Natural killer cell treated with Interleukin-12 subunit alpha and Interleukin-12 subunit beta and Interleukin-15 and Interleukin-18, amount 100 ng/mL, for 72 hours (primary cell): ENCODE measurements around the gene ETF1. TPM values are rescaled to one million over a fixed set of nuclear protein-coding genes. Genes with fewer than 3 reads are reported as not detected.
"Not testable (repeated sequence)": the region's sequence is repeated elsewhere in the genome, so short reads cannot be mapped to it uniquely, and the experiment has no call there.

Experiments
- ATAC-seq, 2 donors: fragments of 150-1000 bp; cut with Tn5 transposase in 1 of 2; sonication (Bioruptor Pico), chemical (Tn5 transposase) in 1 of 2; 2 replicates each; pipeline ENCODE4 v1.10.0; 2021
- DNase-seq: peaks from one replicate; pipeline ENCODE4 v3.0.0; 2022; ENCODE audit warnings: low spot score
- H3K27ac Mint-ChIP-seq, 2 donors: 1 replicate in 1 of 2; 2 replicates in 1 of 2; pipeline ENCODE4 v1.8.0; 2022; ENCODE audit warnings: mixed read lengths in 2 of 2, mild to moderate bottlenecking in 1 of 2, moderate library complexity in 1 of 2
- H3K27me3 Mint-ChIP-seq, 2 donors: 1 replicate in 1 of 2; 2 replicates in 1 of 2; pipeline ENCODE4 v1.8.0; 2022; ENCODE audit warnings: mixed read lengths in 2 of 2
- H3K36me3 Mint-ChIP-seq: one replicate; pipeline ENCODE4 v1.8.0; 2022; ENCODE audit warnings: mixed read lengths
- H3K4me1 Mint-ChIP-seq, 2 donors: 1 replicate in 1 of 2; 2 replicates in 1 of 2; pipeline ENCODE4 v1.8.0; 2022; ENCODE audit warnings: low read depth in 2 of 2, mixed read lengths in 2 of 2, mild to moderate bottlenecking in 1 of 2
- H3K4me3 Mint-ChIP-seq: one replicate; pipeline ENCODE4 v1.8.0; 2022; ENCODE audit warnings: mixed read lengths
- H3K9me3 Mint-ChIP-seq: 2 replicates; pipeline ENCODE4 v1.8.0; 2022; ENCODE audit warnings: mixed read lengths
- total RNA-seq, 2 donors: library from RNA; stranded (reverse); gene quantifications; one replicate each; pipeline ENCODE4 v1.2.3, GENCODE V29; 2022

Gene ETF1
- total RNA-seq, 2 donors from 2014 or later: 150 to 167 TPM

DNA sequence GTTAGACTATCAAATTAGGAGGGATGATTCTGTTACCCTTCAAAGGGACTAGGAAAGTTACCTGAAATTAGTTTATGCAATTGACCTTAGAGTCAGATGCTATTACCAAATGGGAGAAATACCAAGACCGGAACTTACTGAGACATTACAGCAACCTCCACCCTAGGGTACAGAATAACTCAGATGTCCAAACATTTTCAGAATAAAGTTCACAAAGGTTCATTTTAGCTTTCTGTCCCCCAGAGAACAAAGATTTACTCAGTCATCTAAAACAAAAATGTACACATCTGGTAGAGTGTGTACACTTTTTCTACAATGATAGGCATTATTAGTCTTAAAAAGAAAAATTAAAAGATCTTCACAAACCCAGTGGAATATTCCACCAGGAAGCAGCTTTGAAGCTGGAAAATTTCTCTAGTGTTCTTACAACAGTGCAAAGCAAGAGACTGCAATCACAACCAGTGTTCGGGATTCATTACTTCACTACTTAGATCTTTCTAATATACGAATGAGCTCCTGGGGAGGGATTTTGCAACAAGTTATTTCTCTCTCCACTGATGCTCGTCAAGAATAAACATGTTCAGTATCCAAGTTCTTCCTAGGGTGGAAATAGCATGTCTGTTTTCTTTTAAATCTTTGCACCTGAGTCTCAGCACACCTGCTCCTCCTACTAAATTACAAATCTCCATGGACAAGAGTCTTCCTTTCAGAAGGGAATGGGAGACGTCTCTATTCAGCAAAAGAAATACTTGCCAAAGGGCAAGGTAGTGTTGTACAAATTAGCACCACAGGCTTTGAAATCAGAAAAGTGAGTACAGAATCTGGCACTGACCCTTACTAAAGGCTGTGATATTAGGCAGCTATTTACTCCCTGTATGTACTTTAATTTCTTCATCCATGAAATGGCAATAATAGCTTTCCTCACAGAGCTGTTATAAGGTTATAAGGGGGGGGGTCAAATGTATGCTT lies 8.8 kb downstream of the ETF1 start:
- H3K4me3 Mint-ChIP-seq: no peak overlapping the region
- H3K27ac Mint-ChIP-seq: no peak overlapping the region
- DNase-seq (no peak), ATAC-seq (no peak)
- H3K4me1 Mint-ChIP-seq: peaks cover 47 to 50% of the 10 kb centered on the region in 2 donors
- no peaks in the 10 kb centered on the region for H3K36me3 Mint-ChIP-seq
- H3K27me3 Mint-ChIP-seq: no peaks in the 10 kb centered on the region
- no peaks in the 10 kb centered on the region for H3K9me3 Mint-ChIP-seq

- H3K4me1 Mint-ChIP-seq: peaks cover 39 to 43% of the 10 kb centered on the region in 2 donors
Measured at GRCh38 chr5:138529812-138530211, 13.2 kb downstream of the ETF1 start.

DNA sequence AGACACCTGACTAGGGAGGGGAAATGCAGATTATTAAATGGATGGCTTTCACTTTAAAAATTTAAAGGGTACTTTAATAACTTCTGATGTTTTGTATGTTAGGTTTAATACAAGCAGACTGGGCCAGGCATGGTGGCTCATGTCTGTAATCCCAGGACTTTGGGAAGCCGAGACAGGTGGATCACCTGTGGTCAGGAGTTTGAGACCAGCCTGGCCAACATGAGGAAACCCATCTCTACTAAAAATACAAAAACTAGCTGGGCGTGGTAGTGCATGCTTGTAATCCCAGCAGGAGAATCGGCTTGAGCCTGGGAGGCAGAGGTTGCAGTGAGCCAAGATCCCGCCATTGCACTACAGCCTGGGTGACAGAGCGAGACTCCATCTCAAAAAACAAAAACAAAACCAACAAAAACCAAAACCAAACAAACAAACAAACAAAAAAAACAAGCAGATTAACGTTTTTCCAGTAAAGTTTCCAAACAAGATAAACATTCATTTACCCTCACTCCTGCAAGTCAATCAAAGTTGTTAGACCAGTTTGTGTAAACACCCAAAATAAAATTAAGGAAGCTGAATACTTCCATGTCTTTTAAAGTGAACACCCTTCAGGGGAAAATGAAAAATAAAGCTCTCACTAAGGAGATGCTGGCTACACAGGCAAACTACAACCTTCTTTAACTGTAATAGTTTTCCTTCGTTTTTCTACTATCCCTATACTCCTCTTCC lies 14.1 kb downstream of the ETF1 start:
- H3K4me3 Mint-ChIP-seq: no peak overlapping the region
- no peaks in the 10 kb centered on the region for H3K9me3 Mint-ChIP-seq
- peaks cover 34 to 40% of the 10 kb centered on the region in 2 donors for H3K4me1 Mint-ChIP-seq
- DNase-seq: no peak
- H3K27ac Mint-ChIP-seq: peak overlapping the region in 1 of 2 donors; percentile 36
- ATAC-seq: no peak
- no peaks in the 10 kb centered on the region for H3K36me3 Mint-ChIP-seq
- no peaks in the 10 kb centered on the region for H3K27me3 Mint-ChIP-seq

More at GRCh38 chr5:138529812-138530211, 13.2 kb downstream of the ETF1 start:
- Mint-ChIP-seq H3K27ac (peak overlapping the region in 1 of 2 donors; percentile 36), H3K27me3 (no peaks in the 10 kb centered on the region), H3K4me3 (no peak overlapping the region), H3K36me3 (no peaks in the 10 kb centered on the region), H3K9me3 (no peaks in the 10 kb centered on the region)
- no peak for DNase-seq
- ATAC-seq: no peak

DNA sequence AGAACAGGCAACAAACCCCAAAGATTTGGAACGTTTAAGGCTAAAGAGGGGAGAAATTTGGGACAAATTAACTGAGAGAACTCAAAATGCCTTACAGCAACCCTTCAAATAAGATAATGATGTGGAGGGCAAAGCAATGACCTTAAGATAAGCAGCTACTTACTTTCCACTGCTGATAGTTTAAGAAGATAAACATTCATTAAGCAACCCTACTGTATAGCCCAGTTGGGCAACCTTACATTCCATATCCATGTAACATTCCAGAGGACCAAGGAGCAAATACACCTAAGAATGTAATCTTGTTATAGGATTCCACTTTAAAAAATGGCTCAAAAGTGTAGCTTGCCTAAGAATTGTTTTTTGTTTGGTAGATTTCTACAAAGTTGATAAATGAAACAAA lies 14.8 kb downstream of the ETF1 start:
- peaks cover 38 to 39% of the 10 kb centered on the region in 2 donors for H3K4me1 Mint-ChIP-seq
- no peak for ATAC-seq
- no peaks in the 10 kb centered on the region for H3K27me3 Mint-ChIP-seq
- H3K9me3 Mint-ChIP-seq: no peaks in the 10 kb centered on the region
- DNase-seq: no peak
- H3K36me3 Mint-ChIP-seq: no peaks in the 10 kb centered on the region
- no peak overlapping the region for H3K4me3 Mint-ChIP-seq
- no peak overlapping the region for H3K27ac Mint-ChIP-seq

- peak overlapping the region in 1 of 2 donors; percentile 35 for H3K27ac Mint-ChIP-seq
- no peaks in the 10 kb centered on the region for H3K27me3 Mint-ChIP-seq
- peaks cover 35 to 38% of the 10 kb centered on the region in 2 donors for H3K4me1 Mint-ChIP-seq
- DNase-seq (no peak), ATAC-seq (no peak)
- H3K9me3 Mint-ChIP-seq: no peaks in the 10 kb centered on the region
- H3K4me3 Mint-ChIP-seq: no peak overlapping the region
- no peaks in the 10 kb centered on the region for H3K36me3 Mint-ChIP-seq
Measured at GRCh38 chr5:138527170-138527569, 15.9 kb downstream of the ETF1 start.

DNA sequence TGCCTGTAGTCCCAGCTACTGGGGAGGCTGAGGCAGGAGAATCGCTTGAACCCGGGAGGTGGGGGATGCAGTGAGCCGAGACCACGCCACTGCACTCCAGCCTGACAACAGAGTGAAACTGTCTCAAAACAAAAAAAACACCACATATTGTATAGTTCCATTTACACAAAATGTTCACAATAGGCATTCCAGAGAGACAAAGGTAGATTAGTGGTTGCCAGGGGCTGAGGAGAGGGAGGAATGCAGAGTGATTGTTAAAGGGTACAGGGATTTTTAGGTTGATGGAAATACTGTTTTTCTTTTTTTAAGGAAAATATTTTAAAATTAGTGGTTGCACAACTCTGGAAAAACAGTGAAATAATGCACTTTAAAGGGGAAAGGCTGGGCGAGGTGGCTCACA lies 19.6 kb downstream of the ETF1 start:
- no peak overlapping the region for H3K27ac Mint-ChIP-seq
- ATAC-seq: no peak
- H3K36me3 Mint-ChIP-seq: peaks cover 5% of the 10 kb centered on the region
- no peak for DNase-seq
- no peaks in the 10 kb centered on the region for H3K9me3 Mint-ChIP-seq
- H3K4me1 Mint-ChIP-seq: peaks cover 19 to 33% of the 10 kb centered on the region in 2 donors
- no peaks in the 10 kb centered on the region for H3K27me3 Mint-ChIP-seq
- no peak overlapping the region for H3K4me3 Mint-ChIP-seq

DNA sequence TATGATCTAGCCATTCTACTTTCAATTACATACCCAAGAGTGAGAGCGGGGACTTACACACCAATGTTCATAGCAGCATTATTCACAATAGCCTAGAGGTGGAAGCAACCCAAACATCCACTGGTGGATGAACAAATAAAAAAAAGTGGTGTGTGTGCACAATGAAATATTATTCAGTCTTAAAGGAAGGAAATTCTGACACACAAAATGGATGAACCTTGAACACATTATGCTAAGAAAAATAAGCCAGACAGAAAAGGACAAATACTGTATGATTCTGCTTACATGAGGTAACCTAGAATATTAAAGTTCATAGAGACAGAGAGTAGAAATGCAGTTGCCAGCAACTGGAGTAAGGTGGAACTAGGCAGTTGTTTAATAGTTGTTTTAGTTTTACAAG lies 22.1 kb downstream of the ETF1 start:
- no peak overlapping the region for H3K27ac Mint-ChIP-seq
- ATAC-seq: no peak
- H3K36me3 Mint-ChIP-seq: peaks cover 11% of the 10 kb centered on the region

DNA sequence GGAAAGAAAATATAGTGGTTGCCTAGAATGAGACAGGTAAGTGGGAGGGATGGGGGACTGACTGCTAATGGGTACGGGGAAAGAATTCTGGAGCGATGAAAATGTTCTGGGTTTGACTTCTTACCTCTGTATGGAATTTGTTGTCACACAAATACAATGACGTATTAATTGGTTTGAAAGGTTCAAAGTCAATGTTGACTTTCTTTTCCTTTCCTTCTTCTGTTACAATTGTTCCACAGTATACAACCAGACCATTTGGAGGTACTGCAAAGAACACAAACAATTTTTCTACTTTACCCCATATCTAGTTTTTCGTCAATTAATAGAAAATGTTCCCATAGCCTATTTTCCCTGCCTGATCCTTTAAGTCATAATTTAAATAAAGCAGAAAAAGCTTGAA lies 25.6 kb downstream of the ETF1 start:
- Mint-ChIP-seq H3K4me3 (no peak overlapping the region), H3K27me3 (no peaks in the 10 kb centered on the region), H3K36me3 (peaks cover 27% of the 10 kb centered on the region), H3K9me3 (no peaks in the 10 kb centered on the region), H3K4me1 (peaks cover 6 to 16% of the 10 kb centered on the region in 2 donors), H3K27ac (no peak overlapping the region)
- ATAC-seq: no peak
- DNase-seq: no peak

More for the DNA sequence above, 22.1 kb downstream of the ETF1 start:
- H3K4me1 Mint-ChIP-seq: peaks cover 10 to 22% of the 10 kb centered on the region in 2 donors
- DNase-seq: no peak
- H3K27me3 Mint-ChIP-seq: no peaks in the 10 kb centered on the region
- H3K9me3 Mint-ChIP-seq: no peaks in the 10 kb centered on the region
- no peak overlapping the region for H3K4me3 Mint-ChIP-seq

DNA sequence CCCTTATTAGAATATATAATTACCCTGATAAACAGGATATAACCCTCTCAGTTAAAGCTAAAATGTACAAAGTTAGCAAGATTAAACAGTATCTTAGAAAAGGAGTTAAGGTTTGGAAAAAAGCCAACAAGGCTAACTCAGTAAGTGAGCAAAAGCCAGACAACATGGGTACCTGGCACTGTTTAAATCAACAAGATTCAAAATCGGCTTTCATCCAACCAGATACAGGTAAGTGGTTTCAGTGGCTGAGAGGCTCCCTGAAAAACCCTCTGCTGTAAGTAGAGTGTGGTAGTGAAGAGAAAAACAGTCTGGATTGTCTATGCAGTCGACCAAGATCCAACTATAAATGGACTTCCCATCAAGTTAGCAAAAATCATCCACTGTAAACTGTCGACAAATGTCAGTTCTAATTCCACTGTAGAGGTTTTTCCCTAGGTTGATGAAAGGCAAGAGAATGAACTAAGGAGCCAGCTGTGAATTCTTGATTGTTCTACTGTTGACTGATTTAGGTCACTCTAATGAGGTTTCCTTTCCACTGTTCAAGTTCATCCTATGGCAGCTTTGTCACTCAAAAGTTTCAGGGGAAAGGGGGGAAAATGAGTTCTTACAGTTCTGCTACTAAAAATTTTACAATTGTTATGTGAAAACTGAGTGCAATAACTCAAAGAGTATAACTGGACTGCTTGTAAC lies 27.3 kb downstream of the ETF1 start:
- ATAC-seq (no peak), DNase-seq (no peak)
- H3K9me3 Mint-ChIP-seq: no peaks in the 10 kb centered on the region
- H3K4me3 Mint-ChIP-seq: no peak overlapping the region
- no peaks in the 10 kb centered on the region for H3K27me3 Mint-ChIP-seq
- peaks cover 36% of the 10 kb centered on the region for H3K36me3 Mint-ChIP-seq
- peaks cover 6 to 12% of the 10 kb centered on the region in 2 donors for H3K4me1 Mint-ChIP-seq
- H3K27ac Mint-ChIP-seq: no peak overlapping the region

- H3K9me3 Mint-ChIP-seq: no peaks in the 10 kb centered on the region
- H3K36me3 Mint-ChIP-seq: peaks cover 46% of the 10 kb centered on the region
- H3K4me1 Mint-ChIP-seq: peaks cover 5 to 9% of the 10 kb centered on the region in 2 donors
- ATAC-seq (no peak), DNase-seq (no peak)
- H3K4me3 Mint-ChIP-seq: no peak overlapping the region
- no peaks in the 10 kb centered on the region for H3K27me3 Mint-ChIP-seq
- peak overlapping the region in 1 of 2 donors; percentile 51 for H3K27ac Mint-ChIP-seq
Measured at GRCh38 chr5:138514021-138514420, 29.0 kb downstream of the ETF1 start.

DNA sequence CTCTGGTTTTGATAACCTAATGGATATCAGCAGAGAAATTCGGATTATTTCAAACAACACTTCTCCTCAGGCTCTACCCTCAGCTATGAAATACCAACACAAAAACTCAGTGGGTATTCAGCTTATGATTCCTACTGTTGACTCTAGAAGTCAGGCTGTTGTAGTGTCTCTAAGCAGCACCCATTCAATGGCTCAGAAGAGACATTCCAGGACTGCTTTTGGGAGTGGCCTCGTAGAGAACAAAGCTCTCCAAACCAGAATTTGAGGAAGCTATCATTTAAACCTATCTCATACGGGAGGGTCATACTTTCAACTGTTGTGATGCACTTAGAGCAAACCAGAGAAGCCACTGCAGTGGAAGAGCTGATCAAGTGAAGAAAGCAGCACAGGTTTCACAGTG lies 34.1 kb downstream of the ETF1 start:
- no peak overlapping the region for H3K27ac Mint-ChIP-seq
- ATAC-seq: no peak
- H3K9me3 Mint-ChIP-seq: no peaks in the 10 kb centered on the region
- no peak for DNase-seq
- H3K4me1 Mint-ChIP-seq: peaks cover 0 to 9% of the 10 kb centered on the region in 2 donors
- peaks cover 40% of the 10 kb centered on the region for H3K36me3 Mint-ChIP-seq
- H3K4me3 Mint-ChIP-seq: no peak overlapping the region
- H3K27me3 Mint-ChIP-seq: no peaks in the 10 kb centered on the region

DNA sequence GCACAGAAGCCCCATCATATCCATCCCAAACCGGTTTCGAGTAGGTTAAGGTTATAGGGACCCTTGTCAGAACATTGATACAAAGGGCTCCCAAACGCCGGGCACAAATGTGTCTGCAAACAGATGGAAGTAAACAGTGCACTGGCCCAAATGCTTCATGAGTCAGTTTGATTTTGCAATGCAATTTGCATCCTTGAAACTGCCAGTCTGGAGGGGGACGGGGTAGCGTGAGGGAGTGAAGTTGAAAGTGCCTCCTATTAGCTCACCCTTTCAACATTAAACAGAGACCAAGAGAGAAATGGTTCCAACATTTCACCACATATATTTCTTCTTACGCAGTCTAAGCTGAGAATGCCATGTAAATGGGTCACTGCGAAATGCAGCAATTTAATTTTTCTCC lies 35.6 kb downstream of the ETF1 start:
- H3K27ac Mint-ChIP-seq, H3K27me3 Mint-ChIP-seq, H3K9me3 Mint-ChIP-seq, DNase-seq, H3K4me3 Mint-ChIP-seq, ATAC-seq: not testable (repeated sequence)
- Mint-ChIP-seq H3K4me1 (peaks cover 0 to 12% of the 10 kb centered on the region in 2 donors), H3K36me3 (peaks cover 31% of the 10 kb centered on the region)

DNA sequence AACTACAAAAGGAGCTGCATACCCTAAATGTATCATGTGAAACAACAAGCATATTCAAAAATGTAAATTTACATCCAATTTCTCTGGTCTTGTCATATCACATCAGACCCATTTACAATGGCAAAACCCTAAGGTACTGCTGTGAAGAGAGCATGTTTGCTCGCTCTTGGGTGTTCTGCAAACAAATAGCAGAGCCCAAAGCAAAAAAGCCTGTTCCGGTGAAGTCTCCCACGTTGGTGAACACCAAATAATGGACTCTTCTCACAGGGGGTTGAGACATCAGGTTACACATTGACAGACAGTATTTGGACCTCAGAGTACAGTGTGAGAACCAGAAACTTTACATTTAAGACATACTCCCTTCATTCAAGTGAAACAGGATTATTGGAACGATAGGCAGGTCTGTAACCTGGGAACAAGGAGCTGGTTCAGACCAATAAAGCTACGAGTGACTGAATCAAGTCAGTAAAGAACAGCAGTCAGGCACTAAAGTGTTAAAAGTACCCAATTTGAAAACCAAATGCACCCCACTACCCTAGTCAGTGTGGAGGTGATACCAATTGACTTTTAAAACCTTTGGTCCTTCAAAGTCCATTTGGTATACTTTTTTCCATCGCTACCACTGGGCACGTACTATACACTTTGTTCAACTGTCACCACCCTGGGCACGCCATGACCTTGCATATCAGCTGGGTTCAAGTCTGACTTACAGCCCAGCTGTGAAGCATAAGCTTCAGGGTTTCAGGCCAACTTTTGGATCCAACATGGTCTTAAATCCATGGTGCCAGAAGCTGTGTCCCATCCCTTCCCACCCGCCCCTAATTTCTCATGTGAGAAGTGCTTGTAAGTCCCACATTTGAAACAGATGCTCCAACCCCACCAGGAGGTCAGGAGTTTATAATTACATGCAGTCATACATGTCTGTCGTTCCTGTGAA lies 36.4 kb downstream of the ETF1 start:
- Mint-ChIP-seq H3K4me1 (peaks cover 0 to 12% of the 10 kb centered on the region in 2 donors), H3K4me3 (no peak overlapping the region), H3K27ac (no peak overlapping the region), H3K27me3 (no peaks in the 10 kb centered on the region), H3K36me3 (peaks cover 31% of the 10 kb centered on the region), H3K9me3 (no peaks in the 10 kb centered on the region)
- DNase-seq (no peak), ATAC-seq (no peak)
